ENCODE results near the gene ZDHHC24.

The ZDHHC24 gene

DNA sequence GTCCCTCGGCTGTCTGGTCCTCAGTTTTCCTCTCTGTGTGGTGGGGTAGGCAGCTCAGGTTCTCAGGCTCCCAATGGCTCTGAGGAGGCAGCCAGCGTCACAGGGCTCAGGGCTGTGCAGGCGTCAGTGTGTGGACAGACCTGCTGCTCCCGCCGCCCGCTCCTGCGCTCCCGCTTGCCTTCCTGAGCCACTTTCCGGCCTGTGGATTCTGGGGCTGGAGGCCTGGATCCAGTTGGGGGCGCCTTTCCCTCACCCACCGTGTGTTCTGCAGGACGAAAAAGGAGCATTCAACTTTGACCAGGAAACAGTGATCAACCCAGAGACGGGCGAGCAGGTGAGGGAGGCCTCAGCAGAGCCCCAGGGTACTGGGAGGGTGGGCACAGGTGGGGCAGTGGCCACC lies 50.9 kb downstream of the ZDHHC24 start:
- no peak for DNase-seq (ENCODE audit: insufficient read length, low spot score)
- FAIRE-seq = no peak
- TF ChIP-seq, protein P1, sequence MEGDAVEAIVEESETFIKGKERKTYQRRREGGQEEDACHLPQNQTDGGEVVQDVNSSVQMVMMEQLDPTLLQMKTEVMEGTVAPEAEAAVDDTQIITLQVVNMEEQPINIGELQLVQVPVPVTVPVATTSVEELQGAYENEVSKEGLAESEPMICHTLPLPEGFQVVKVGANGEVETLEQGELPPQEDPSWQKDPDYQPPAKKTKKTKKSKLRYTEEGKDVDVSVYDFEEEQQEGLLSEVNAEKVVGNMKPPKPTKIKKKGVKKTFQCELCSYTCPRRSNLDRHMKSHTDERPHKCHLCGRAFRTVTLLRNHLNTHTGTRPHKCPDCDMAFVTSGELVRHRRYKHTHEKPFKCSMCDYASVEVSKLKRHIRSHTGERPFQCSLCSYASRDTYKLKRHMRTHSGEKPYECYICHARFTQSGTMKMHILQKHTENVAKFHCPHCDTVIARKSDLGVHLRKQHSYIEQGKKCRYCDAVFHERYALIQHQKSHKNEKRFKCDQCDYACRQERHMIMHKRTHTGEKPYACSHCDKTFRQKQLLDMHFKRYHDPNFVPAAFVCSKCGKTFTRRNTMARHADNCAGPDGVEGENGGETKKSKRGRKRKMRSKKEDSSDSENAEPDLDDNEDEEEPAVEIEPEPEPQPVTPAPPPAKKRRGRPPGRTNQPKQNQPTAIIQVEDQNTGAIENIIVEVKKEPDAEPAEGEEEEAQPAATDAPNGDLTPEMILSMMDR (IDR thresholded peaks at IDR 0.05; ENCODE audit: insufficient read depth, missing control alignments) = no peak

- TF ChIP-seq, protein P1 (IDR thresholded peaks at IDR 0.05; ENCODE audit: insufficient read depth, missing control alignments) = no peak
- no peak for FAIRE-seq
- DNase-seq (ENCODE audit: insufficient read length, low spot score) = no peak
Observed at GRCh38 chr11:66494458-66494857, 51.4 kb downstream of the ZDHHC24 start.

- TF ChIP-seq, protein P1 (IDR thresholded peaks at IDR 0.05; ENCODE audit: insufficient read depth, missing control alignments) = no peak
- no peak for FAIRE-seq
- DNase-seq (ENCODE audit: insufficient read length, low spot score) = no peak
Observed at GRCh38 chr11:66493130-66493529, 52.7 kb downstream of the ZDHHC24 start.

DNA sequence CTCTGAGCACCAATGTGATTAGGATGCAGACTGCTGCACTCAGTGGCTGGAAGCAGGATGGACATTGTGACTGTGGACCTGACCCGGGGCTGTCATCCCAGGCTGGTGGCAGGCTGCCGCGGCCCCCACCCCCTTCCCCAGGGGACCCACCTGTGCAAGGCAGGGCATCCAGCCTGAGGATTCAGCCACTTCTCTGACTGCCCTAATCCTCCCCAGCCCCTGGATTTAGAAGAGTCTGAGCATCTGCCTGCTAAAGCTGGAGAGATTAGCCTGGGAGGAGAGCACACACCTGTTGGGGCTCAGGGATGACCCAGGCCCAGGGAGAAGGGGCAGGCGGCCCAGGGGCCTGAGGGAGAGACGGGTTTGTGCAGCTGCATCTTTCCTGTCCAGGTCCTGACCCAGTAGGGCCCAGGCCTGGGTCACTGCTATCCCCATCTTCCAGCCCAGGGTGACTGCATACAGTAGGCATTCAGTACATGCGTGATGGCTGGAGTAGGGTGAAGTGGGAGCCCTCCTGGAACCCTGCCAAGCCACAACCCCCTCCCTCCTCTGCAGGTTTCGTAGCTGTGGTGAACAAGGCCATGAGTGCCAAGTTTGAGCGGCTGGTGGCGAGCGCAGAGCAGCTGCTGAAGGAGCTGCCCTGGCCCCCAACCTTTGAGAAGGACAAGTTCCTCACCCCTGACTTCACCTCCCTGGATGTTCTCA lies 53.5 kb downstream of the ZDHHC24 start:
- DNase-seq (ENCODE audit: insufficient read length, low spot score) (peak; percentile 99), FAIRE-seq (peak; percentile 16)
- TF ChIP-seq, protein P1 (IDR thresholded peaks at IDR 0.05; ENCODE audit: insufficient read depth, missing control alignments) = no peak

GRCh38 chr11:66491315-66491935 lies 54.4 kb downstream of the ZDHHC24 start:
- FAIRE-seq (no peak), DNase-seq (ENCODE audit: insufficient read length, low spot score) (no peak)

GRCh38 chr11:66489636-66490035 lies 56.2 kb downstream of the ZDHHC24 start:
- FAIRE-seq = no peak
- TF ChIP-seq, protein P1 (IDR thresholded peaks at IDR 0.05; ENCODE audit: insufficient read depth, missing control alignments) = no peak
- DNase-seq (ENCODE audit: insufficient read length, low spot score) = no peak

More at GRCh38 chr11:66491315-66491935, 54.4 kb downstream of the ZDHHC24 start:
- TF ChIP-seq, protein P1 (IDR thresholded peaks at IDR 0.05; ENCODE audit: insufficient read depth, missing control alignments) = peak; percentile 24

DNA sequence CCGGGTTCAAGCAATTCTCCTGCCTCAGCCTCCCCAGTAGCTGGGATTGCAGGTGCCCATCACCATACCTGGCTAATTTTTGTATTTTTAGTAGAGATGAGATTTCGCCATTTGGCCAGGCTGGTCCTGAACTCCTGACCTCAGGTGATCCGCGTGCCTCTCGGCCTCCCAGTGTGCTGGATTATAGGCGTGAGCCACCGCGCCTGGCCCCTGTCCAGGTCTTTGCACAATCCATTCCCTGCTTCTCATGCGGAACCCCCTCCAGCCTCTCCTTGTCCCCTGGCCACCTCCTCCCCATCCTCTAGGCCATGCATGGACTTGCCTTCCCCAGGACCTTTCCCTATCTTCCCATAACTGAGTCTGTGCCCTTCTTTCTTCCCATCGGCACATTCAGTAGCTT lies 56.9 kb downstream of the ZDHHC24 start:
- FAIRE-seq = no peak
- TF ChIP-seq, protein P1 (IDR thresholded peaks at IDR 0.05; ENCODE audit: insufficient read depth, missing control alignments) = no peak
- no peak for DNase-seq (ENCODE audit: insufficient read length, low spot score)
